HCT116 (cell line): ENCODE measurements around the gene TTC21B. TPM values are rescaled to one million over a fixed set of nuclear protein-coding genes. Genes with fewer than 3 reads are reported as not detected.

Experiments used
- ATAC-seq: fragments of 200-7000 bp; cut with Tn5 transposase; 2 replicates; pipeline ENCODE4 v1.9.1; 2020; ENCODE audit warnings: mild to moderate bottlenecking, moderate library complexity
- BruUV-seq: library from RNA; stranded (reverse); fragments of 400-500 nt; replicated peaks from 2 replicates; lab custom pipeline; 2021; lab: Mats Ljungman, UMichigan
- CTCF ChIA-PET: fragments of 300-600 bp; sonication (Branson Sonifier 250); formaldehyde crosslinking; loops from one replicate; lab custom pipeline; 2021; ENCODE audit warnings: antibody characterized with exemption; lab: Charles Lee
- POLR2A ChIA-PET: fragments of 300-600, 350-600 bp; sonication (Branson Sonifier 250); formaldehyde crosslinking; loops from one replicate; lab custom pipeline; 2021; ENCODE audit warnings: antibody characterized with exemption; lab: Charles Lee
- RAD21 ChIA-PET, 2 experiments: fragments of 300-600 bp; sonication (Branson Sonifier 250); formaldehyde crosslinking; loops; one replicate each; lab custom pipeline; 2023; ENCODE audit warnings: low total read pairs in 2 of 2; ENCODE audit not compliant: uncharacterized antibody in 2 of 2, unreplicated experiment in 2 of 2, low non-redundant PET in 1 of 2; lab: Charles Lee
- DNase-seq: peaks from one replicate; pipeline ENCODE4 v3.0.0-alpha.2; 2010; ENCODE audit warnings: low read depth, low spot score
- H2AFZ ChIP-seq: fragments of 200-600 bp; shearing (Covaris generic), sonication (generic); 2 replicates; pipeline ENCODE4 v1.6.1; 2017; ENCODE audit warnings: low read depth, mixed run types, mixed read lengths, antibody characterized with exemption, low read length; ENCODE audit not compliant: poor library complexity, severe bottlenecking
- H3K27ac ChIP-seq: 2 replicates; pipeline ENCODE4 v1.5.1; 2012; ENCODE audit warnings: low read depth, low read length
- H3K27me3 ChIP-seq: fragments of 200-600 bp; sonication (generic); 2 replicates; pipeline ENCODE4 v1.6.1; 2016; ENCODE audit warnings: mixed run types, low read length, mixed read lengths; ENCODE audit not compliant: insufficient read depth
- H3K36me3 ChIP-seq, 2 experiments: fragments of 200-500 bp in 1 of 2; fragments of 200-600 bp in 1 of 2; sonication (Bioruptor generic) in 1 of 2; sonication (generic) in 1 of 2; 2 replicates each; pipeline versions ENCODE4 v1.5.1 to v1.6.1; 2014 to 2016; ENCODE audit warnings: low read length in 2 of 2, inconsistent platforms in 1 of 2, mixed read lengths in 1 of 2, mixed run types in 1 of 2; ENCODE audit not compliant: insufficient read depth in 2 of 2, control insufficient read depth in 1 of 2
- H3K4me1 ChIP-seq, 2 experiments: fragments of 200-600 bp in 1 of 2; sonication (generic) in 1 of 2; 2 replicates each; pipeline versions ENCODE4 v1.5.1 to v1.6.1; 2012 to 2017; ENCODE audit warnings: low read length in 2 of 2, inconsistent platforms in 1 of 2, mild to moderate bottlenecking in 1 of 2, mixed read lengths in 1 of 2, mixed run types in 1 of 2, moderate library complexity in 1 of 2; ENCODE audit not compliant: insufficient read depth in 2 of 2, control insufficient read depth in 1 of 2
- H3K4me2 ChIP-seq: fragments of 200-600 bp; sonication (generic); 2 replicates; pipeline ENCODE4 v1.6.1; 2017; ENCODE audit warnings: mixed run types, low read length, mixed read lengths
- H3K4me3 ChIP-seq, 2 experiments: fragments of 200-600 bp in 1 of 2; sonication (generic) in 1 of 2; replicated peaks in 1 of 2; 2 replicates each; pipeline ENCODE4 v1.5.1; 2011 to 2016; ENCODE audit warnings: low read length in 2 of 2, control low read depth in 1 of 2, low read depth in 1 of 2, mild to moderate bottlenecking in 1 of 2, mixed read lengths in 1 of 2, mixed run types in 1 of 2
- H3K79me2 ChIP-seq: fragments of 200-600 bp; sonication (generic); 2 replicates; pipeline ENCODE4 v1.6.1; 2017; ENCODE audit warnings: mild to moderate bottlenecking, mixed run types, low read length, moderate library complexity, mixed read lengths; ENCODE audit not compliant: insufficient read depth
- H3K9ac ChIP-seq: fragments of 200-600 bp; sonication (generic); 2 replicates; pipeline ENCODE4 v1.6.1; 2016; ENCODE audit warnings: low read length, mixed read lengths
- H3K9me2 ChIP-seq: fragments of 200-600 bp; sonication (generic), shearing (Covaris generic); 2 replicates; pipeline ENCODE4 v1.6.1; 2017; ENCODE audit warnings: mixed run types, mild to moderate bottlenecking, moderate library complexity; ENCODE audit not compliant: insufficient read depth
- H3K9me3 ChIP-seq, 2 experiments: fragments of 200-500 bp in 1 of 2; fragments of 200-600 bp in 1 of 2; sonication (Bioruptor generic) in 1 of 2; sonication (generic) in 1 of 2; 2 replicates each; pipeline ENCODE4 v1.6.1; 2014 to 2017; ENCODE audit warnings: low read length in 2 of 2, mixed read lengths in 2 of 2, inconsistent platforms in 1 of 2, low read depth in 1 of 2, mild to moderate bottlenecking in 1 of 2, mixed run types in 1 of 2, moderate library complexity in 1 of 2; ENCODE audit not compliant: control insufficient read depth in 1 of 2, insufficient read depth in 1 of 2
- H4K20me1 ChIP-seq: fragments of 200-600 bp; sonication (generic), shearing (Covaris generic); 2 replicates; pipeline ENCODE4 v1.6.1; 2017; ENCODE audit warnings: mixed run types, mild to moderate bottlenecking, moderate library complexity; ENCODE audit not compliant: insufficient read depth
- ATF3 ChIP-seq: IDR thresholded peaks from 2 replicates; pipeline ENCODE4 v1.6.1; 2012
- CEBPB ChIP-seq: IDR thresholded peaks from 2 replicates; pipeline ENCODE4 v1.6.1; 2012; ENCODE audit warnings: low read depth
- CTCF ChIP-seq, 3 experiments: fragments of 200-600 bp in 1 of 3; sonication (generic) in 1 of 3; IDR thresholded peaks in 2 of 3; conservative IDR thresholded peaks in 1 of 3; 2 replicates each; pipeline ENCODE4 v1.5.1; 2012 to 2017; ENCODE audit warnings: low read depth in 2 of 3, low read length in 2 of 3, antibody characterized with exemption in 1 of 3, borderline replicate concordance in 1 of 3, control low read depth in 1 of 3, mild to moderate bottlenecking in 1 of 3, mixed read lengths in 1 of 3, mixed run types in 1 of 3, moderate library complexity in 1 of 3; ENCODE audit not compliant: insufficient read depth in 1 of 3
- EZH2phosphoT487 ChIP-seq: fragments of 200-600 bp; IDR thresholded peaks from 2 replicates; pipeline ENCODE4 v1.6.1; 2018; ENCODE audit warnings: antibody characterized with exemption, borderline replicate concordance
- JUND ChIP-seq: IDR thresholded peaks from 2 replicates; pipeline ENCODE4 v1.6.1; 2012
- MAX ChIP-seq: IDR thresholded peaks from 2 replicates; pipeline ENCODE4 v1.6.1; 2012
- POLR2A ChIP-seq: IDR thresholded peaks from 2 replicates; pipeline ENCODE4 v1.7.0; 2011; ENCODE audit warnings: borderline replicate concordance; ENCODE audit not compliant: insufficient read depth, insufficient read length; ENCODE audit errors: extremely low read depth
- POLR2AphosphoS5 ChIP-seq: IDR thresholded peaks from 2 replicates; pipeline ENCODE4 v1.6.1; 2011; ENCODE audit warnings: mild to moderate bottlenecking, low read depth, low read length, moderate library complexity
- RAD21 ChIP-seq: IDR thresholded peaks from 2 replicates; pipeline ENCODE4 v1.6.1; 2012; ENCODE audit warnings: low read depth, mild to moderate bottlenecking
- REST ChIP-seq: IDR thresholded peaks from 2 replicates; pipeline ENCODE4 v1.6.1; 2012; ENCODE audit warnings: low read depth
- SP1 ChIP-seq: IDR thresholded peaks from 2 replicates; pipeline ENCODE4 v1.6.1; 2012; ENCODE audit warnings: low read depth
- SRF ChIP-seq: IDR thresholded peaks from 2 replicates; pipeline ENCODE4 v1.6.1; 2012; ENCODE audit warnings: low read depth
- TCF7L2 ChIP-seq: IDR thresholded peaks from 2 replicates; pipeline ENCODE4 v1.7.0; 2011; ENCODE audit warnings: borderline replicate concordance, inconsistent platforms; ENCODE audit not compliant: insufficient read depth, insufficient read length; ENCODE audit errors: extremely low read depth
- YY1 ChIP-seq: IDR thresholded peaks from 2 replicates; pipeline ENCODE4 v1.6.1; 2011; ENCODE audit warnings: low read length, low read depth, moderate library complexity, mild to moderate bottlenecking; ENCODE audit not compliant: insufficient replicate concordance; ENCODE audit errors: extremely low read depth
- ZBTB33 ChIP-seq: IDR thresholded peaks from 2 replicates; pipeline ENCODE4 v1.6.1; 2011; ENCODE audit warnings: mild to moderate bottlenecking, low read length, moderate library complexity; ENCODE audit not compliant: insufficient replicate concordance; ENCODE audit errors: extremely low read depth
- intact Hi-C: fragments of 100-400 bp; cut with micrococcal nuclease; formaldehyde crosslinking; loops from 2 replicates; pipeline ENCODE4 v1.10.0; 2022
- total RNA-seq: library from RNA; stranded (reverse); gene quantifications from one replicate; pipeline ENCODE4 v1.2.1, GENCODE V29; 2021; ENCODE audit not compliant: unreplicated experiment

Gene TTC21B
- total RNA-seq, 1 experiment from 2014 or later = 12.2 TPM

GRCh38 chr2:165953655-165954606 lies at the start of gene TTC21B (continued):
- TF ChIP-seq JUND = no peak
- peak; percentile 47 for TF ChIP-seq TCF7L2
- TF ChIP-seq POLR2A = peak; percentile 42

GRCh38 chr2:166000401-166000800 lies 46.8 kb upstream of the TTC21B start:
- H3K36me3 ChIP-seq = no peaks in the 10 kb centered on the region
- POLR2A ChIA-PET = no interaction called here
- no peaks in the 10 kb centered on the region for H3K9me3 ChIP-seq
- CTCF ChIA-PET = interaction anchor here (1.3 kb wide), 1 partner anchor 10 kb away, joined by 3 read pairs; no protein-coding TSS in a partner anchor
- H4K20me1 ChIP-seq = no peaks in the 10 kb centered on the region; the same call in 1 of the 2 replicates
- BruUV-seq = no TSS peak
- no peak overlapping the region for H3K27ac ChIP-seq
- H3K4me1 ChIP-seq = no peaks in the 10 kb centered on the region
- no peak overlapping the region for H3K4me3 ChIP-seq
- no peak for DNase-seq
- no peak overlapping the region for H3K9ac ChIP-seq
- RAD21 ChIA-PET = no interaction called here
- no peaks in the 10 kb centered on the region for H3K9me2 ChIP-seq
- H3K4me2 ChIP-seq = no peak overlapping the region
- intact Hi-C loops = no loop called here
- no peak for ATAC-seq
- H3K27me3 ChIP-seq = peaks cover 47% of the 10 kb centered on the region
- no peaks in the 10 kb centered on the region for H3K79me2 ChIP-seq
- no peak overlapping the region for H2AFZ ChIP-seq
- no peak for TF ChIP-seq YY1
- no peak for TF ChIP-seq CTCF (IDR thresholded peaks at IDR 0.05 in 2 of 3, conservative IDR thresholded peaks at IDR 0.05 in 1 of 3; ENCODE audit: borderline replicate concordance in 1 of 3, insufficient read depth in 1 of 3, low read depth in 2 of 3, low read length in 2 of 3)
- TF ChIP-seq ATF3 = no peak
- TF ChIP-seq REST = no peak
- TF ChIP-seq ZBTB33 = no peak
- TF ChIP-seq CEBPB = no peak
- no peak for TF ChIP-seq SP1
- TF ChIP-seq SRF = no peak
- TF ChIP-seq POLR2AphosphoS5 = no peak
- TF ChIP-seq TCF7L2 = no peak
- no peak for TF ChIP-seq RAD21
- no peak for TF ChIP-seq EZH2phosphoT487
- TF ChIP-seq MAX = no peak
